Daoy (cell line): ENCODE results near the gene EXD3. TPM values are rescaled to one million over a fixed set of nuclear protein-coding genes. Genes with fewer than 3 reads are reported as not detected.
"Not testable (repeated sequence)": the region's sequence is repeated elsewhere in the genome, so short reads cannot be mapped to it uniquely, and the experiment has no call there.

Source experiments
- DNase-seq: peaks from one replicate; pipeline ENCODE4 v3.0.0-alpha.2; 2015; ENCODE audit warnings: low read depth
- total RNA-seq: library from RNA; depleted of rRNA; stranded (reverse); fragments of >200 nt; shearing (Covaris generic); gene quantifications from 2 replicates; pipeline ENCODE4 v1.2.3, GENCODE V29; 2014

The EXD3 gene
- total RNA-seq, 1 experiment from 2014 or later: 2.3 TPM

- DNase-seq: not testable (repeated sequence)
These were observed 83.0 kb downstream of the EXD3 start for GRCh38 chr9:137339908-137340462.

GRCh38 chr9:137339045-137339907 lies 83.7 kb downstream of the EXD3 start:
- DNase-seq: no peak

DNA sequence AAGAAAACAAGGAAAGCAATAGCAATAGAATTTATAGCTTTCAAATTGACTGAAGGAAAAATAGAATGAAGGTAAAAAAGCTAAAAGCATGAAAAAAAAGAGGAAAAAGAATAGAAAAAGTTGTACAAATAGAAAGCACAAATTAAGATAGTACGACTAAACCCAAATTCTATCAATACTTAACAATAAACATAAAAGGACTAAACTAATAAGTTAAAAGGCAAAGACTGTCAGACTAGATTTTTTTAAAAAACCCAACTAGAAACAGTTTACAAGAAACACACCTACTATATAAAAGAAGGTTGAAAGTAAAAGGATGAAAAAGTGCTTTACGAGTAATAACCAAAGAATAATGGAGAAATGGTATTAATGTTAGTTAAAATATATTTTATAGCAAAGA lies 86.2 kb downstream of the EXD3 start:
- DNase-seq: no peak

DNA sequence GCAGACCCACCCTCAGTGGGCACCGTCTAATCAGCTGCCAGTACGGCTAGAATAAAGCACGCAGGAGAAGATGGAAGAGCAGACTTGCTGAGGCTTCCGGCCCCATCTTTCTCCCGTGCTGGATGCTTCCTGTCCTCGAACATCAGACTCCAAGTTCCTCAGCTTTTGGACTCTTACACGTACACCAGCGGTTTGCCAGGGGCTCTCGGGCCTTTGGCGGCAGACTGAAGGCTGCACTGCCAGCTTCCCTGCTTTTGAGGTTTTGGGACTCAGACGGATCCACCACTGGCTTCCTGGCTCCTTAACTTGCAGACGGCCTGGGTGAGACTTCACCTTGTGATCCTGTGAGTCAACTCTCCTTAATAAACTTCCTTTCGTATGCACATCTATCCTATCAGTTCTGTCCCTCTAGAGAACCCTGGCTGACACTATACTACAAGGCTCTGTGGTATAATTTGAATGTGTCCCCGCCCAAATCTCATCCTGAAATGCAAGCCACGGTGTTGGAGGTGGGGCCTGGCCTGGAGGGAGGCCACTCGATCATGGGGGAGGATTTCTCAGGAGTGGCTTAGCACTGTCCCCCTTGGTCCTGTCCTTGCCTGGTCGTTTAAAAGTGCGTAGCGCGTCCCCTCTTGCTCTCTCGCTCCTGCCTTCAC lies 89.8 kb downstream of the EXD3 start:
- DNase-seq: peak; percentile 16

DNA sequence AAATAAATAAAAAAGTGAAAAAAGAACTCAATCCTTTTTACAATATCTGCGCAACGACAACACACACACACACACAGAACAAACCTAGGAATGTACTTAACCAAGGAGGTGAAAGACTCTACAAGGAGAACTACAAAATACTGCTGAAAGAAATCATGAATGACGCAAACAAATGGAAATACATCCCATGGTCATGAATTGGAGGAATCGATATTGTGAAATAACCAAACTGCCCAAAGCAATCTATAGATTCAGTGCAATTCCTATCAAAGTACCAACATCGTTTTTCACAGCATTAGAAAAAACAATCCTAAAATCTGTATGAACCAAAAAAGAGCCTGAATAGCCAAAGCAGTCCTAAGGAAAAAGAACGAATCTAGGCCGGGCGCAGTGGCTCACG lies 91.0 kb downstream of the EXD3 start:
- no peak for DNase-seq

DNA sequence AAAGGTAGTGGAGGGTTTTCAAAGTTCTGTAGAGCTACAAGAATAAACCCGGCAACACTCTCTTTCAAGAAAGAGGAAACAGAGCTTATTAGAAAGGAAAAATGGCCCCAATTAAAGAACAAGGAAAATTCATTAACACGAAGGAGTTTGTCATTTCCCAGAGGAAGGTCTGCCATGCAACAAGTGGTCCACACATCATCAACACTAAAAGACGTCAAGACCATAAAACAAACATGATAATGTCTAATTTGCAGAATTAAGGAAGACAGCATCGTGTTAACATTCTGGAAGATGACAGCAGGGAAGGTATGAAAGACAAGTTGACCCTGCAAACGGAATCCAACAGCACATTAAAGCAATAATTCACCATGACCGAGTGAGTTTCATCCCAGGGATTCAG lies 92.3 kb downstream of the EXD3 start:
- DNase-seq: no peak

- not testable (repeated sequence) for DNase-seq
These were observed 93.4 kb downstream of the EXD3 start for GRCh38 chr9:137329590-137329989.

DNA sequence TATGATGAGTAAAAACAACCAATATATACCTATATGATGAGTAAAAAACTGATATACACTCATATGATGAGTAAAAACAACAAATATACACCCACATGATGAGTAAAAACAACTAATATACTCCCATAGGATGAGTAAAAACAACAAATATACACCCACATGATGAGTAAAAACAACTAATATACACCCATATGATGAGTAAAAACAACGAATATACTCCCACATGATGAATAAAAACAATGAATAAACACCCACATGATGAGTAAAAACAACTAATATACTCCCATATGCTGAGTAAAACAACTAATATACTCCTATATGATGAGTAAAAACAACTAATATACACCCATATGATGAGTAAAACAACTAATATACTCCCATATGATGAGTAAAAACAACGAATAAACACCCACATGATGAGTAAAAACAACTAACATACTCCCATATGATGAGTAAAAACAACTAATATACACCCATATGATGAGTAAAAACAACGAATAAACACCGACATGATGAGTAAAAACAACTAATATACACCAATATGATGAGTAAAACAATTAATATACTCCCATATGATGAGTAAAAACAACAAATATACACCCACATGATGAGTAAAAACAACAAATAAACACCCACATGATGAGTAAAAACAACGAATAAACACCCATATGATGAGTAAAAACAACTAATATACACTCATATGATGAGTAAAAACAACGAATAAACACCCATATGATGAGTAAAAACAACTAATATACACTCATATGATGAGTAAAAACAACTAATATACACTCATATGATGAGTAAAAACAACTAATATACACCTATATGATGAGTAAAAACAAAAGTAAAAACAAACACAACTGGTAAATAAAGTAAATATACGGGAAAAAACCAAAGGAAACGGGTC lies 95.1 kb downstream of the EXD3 start:
- DNase-seq: not testable (repeated sequence)

DNA sequence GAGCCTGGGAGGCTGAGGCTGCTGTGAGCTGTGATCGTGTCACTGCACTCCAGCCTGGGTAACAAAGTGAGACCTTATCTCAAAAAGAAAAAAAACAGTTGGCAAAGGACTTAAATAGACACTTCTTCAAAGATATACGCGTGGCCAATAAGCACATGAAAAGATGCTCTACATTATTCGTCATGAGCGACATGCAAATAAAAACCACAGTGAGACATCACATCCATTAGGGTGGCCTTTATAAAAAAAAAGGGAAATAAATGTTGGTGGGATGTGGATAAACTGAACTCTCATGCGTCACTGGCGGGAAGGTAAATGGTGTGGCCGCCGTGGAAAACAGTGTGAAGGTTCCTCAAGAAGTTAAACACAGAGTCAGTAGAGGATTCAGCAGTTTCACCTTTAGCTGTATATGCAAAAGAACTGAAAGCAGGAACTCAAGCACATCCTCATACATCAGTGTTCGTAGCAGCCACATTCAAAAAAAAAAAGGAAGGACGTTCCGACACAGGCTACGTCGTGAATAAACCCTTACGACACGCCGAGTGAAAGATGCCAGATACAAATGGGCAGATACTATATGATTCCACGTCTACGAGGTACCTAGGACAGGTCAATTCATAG lies 96.4 kb downstream of the EXD3 start:
- DNase-seq: no peak

GRCh38 chr9:137325799-137326198 lies 97.2 kb downstream of the EXD3 start:
- no peak for DNase-seq

- no peak for DNase-seq
These were observed 97.8 kb downstream of the EXD3 start for GRCh38 chr9:137325124-137325523.

GRCh38 chr9:137323531-137324331 lies 99.2 kb downstream of the EXD3 start:
- DNase-seq: peak; percentile 3

- DNase-seq: peak; percentile 7
These were observed 101.1 kb downstream of the EXD3 start for GRCh38 chr9:137321726-137322361.

GRCh38 chr9:137320555-137321384 lies 102.2 kb downstream of the EXD3 start:
- peak; percentile 4 for DNase-seq

DNA sequence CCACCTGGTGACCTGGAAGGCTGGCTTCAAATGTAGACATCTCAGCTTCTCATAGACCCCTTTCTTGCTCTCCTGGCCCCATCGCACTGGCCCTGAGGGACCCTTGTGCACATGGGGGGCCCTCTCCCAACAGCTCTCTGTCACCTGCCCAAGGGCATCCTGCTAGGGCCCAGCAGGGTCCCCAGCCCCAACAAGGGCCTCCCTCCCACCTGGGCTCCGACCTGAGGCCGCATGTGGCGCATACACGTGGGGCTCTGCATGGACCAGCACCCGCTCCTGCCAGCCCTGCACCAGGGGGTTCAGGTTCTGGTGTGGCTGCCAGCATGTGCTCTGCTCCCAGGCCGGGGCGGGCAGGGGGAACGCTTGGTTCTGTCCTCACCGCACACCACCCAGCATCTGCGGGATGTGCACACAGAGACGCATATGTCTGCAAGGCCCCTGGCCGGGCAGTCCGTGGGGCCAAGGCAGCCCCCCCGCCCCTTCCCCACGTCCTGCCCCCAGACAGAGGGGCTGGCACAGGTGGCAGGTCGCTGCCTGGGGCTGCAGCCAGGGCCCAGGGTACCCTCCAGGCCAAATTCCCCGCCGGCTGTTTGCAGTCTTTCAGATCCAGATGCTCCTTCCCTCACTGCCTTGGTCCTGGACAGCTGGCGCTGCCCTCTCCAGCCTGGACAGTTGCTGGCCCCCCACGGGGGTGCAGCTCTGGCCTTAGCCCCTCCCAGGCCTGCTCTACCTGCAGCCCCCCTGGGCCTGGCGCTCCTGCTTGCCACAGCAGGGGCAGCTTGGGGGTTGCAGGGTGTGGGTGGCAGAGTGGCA lies 103.0 kb downstream of the EXD3 start:
- DNase-seq: peak; percentile 8

DNA sequence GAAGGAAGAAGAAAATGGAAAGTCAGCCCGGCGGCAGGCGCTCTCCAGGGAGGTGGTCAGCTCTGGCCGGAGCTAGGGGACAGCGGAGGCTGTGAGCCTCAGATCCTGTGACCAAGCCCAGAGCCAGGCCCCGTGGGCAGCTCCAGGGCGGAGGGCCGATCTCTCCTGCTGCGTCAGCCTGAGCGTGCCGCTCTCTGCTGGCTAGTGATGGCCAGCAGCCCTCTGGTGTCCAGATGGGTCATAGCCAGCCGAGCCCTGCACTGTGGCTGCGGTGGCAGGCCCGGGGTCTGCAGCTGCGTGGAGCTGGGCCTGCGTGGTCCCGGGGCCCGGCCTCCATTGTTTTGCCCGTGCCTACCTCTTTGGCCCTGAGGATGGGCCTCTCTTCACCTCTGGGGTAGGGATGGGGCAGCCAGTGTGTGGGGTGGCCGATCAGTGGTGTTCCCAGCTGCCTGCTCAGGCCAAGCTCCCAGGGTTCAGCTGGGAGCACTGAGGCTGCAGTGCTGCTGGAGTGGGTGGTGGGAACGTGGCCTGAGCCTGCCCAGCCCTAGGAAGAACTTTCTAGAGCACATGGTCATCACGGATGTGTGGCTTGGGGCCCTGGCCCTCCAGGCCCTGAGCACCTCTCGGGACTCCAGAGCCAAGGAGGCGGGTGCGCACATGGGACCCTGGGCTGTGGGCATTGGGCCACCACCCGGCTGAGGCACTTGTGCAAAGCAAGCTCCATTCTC lies 103.8 kb downstream of the EXD3 start:
- DNase-seq: peak; percentile 51

GRCh38 chr9:137318602-137319001 lies 104.4 kb downstream of the EXD3 start:
- no peak for DNase-seq
